ENCODE data around the gene LSAMP.

DNA sequence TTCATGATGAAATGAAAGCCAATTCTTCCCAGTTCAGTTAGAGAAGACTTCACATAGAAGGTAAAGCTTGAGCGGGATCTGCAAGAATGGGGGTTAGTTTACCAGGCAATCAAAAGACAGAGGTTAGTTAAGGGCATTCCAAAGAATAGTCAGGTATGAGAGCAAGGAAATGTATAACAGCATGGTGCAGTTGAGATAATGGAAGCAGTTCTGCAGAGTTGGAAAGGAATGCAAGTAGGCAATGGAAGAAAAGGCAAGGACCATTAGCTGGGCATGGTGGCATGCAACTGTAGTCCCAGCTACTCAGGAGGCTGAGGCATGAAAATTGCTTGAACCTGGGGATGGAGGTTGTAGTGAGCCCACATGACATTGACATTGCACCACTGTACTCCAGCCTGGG lies 55.0 kb downstream of the LSAMP start:
- TF ChIP-seq, protein P1, sequence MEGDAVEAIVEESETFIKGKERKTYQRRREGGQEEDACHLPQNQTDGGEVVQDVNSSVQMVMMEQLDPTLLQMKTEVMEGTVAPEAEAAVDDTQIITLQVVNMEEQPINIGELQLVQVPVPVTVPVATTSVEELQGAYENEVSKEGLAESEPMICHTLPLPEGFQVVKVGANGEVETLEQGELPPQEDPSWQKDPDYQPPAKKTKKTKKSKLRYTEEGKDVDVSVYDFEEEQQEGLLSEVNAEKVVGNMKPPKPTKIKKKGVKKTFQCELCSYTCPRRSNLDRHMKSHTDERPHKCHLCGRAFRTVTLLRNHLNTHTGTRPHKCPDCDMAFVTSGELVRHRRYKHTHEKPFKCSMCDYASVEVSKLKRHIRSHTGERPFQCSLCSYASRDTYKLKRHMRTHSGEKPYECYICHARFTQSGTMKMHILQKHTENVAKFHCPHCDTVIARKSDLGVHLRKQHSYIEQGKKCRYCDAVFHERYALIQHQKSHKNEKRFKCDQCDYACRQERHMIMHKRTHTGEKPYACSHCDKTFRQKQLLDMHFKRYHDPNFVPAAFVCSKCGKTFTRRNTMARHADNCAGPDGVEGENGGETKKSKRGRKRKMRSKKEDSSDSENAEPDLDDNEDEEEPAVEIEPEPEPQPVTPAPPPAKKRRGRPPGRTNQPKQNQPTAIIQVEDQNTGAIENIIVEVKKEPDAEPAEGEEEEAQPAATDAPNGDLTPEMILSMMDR (IDR thresholded peaks at IDR 0.05), result no peak
- no peak for TF ChIP-seq EZH2 (IDR thresholded peaks at IDR 0.05; ENCODE audit: borderline replicate concordance, insufficient read depth, low read depth, low read length, poor library complexity, severe bottlenecking)
